ENCODE measurements around the gene ATF6. TPM values are rescaled to one million over a fixed set of nuclear protein-coding genes. Genes with fewer than 3 reads are reported as not detected.

The ATF6 gene
- total RNA-seq, 2 donors from 2014 or later: 14.4 to 19.8 TPM

DNA sequence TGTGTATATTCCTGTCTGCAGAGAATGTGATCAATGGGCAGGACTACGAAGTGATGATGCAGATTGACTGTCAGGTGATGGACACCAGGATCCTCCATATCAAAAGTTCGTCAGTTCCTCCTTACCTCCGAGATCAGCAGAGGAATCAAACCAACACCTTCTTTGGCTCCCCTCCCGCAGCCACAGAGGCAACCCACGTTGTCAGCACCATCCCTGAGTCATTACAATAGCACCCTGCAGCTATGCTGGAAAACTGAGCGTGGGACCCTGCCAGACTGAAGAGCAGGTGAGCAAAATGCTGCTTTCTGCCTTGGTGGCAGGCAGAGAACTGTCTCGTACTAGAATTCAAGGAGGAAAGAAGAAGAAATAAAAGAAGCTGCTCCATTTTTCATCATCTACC lies 192.3 kb downstream of the ATF6 start:
- TF ChIP-seq, protein P1, sequence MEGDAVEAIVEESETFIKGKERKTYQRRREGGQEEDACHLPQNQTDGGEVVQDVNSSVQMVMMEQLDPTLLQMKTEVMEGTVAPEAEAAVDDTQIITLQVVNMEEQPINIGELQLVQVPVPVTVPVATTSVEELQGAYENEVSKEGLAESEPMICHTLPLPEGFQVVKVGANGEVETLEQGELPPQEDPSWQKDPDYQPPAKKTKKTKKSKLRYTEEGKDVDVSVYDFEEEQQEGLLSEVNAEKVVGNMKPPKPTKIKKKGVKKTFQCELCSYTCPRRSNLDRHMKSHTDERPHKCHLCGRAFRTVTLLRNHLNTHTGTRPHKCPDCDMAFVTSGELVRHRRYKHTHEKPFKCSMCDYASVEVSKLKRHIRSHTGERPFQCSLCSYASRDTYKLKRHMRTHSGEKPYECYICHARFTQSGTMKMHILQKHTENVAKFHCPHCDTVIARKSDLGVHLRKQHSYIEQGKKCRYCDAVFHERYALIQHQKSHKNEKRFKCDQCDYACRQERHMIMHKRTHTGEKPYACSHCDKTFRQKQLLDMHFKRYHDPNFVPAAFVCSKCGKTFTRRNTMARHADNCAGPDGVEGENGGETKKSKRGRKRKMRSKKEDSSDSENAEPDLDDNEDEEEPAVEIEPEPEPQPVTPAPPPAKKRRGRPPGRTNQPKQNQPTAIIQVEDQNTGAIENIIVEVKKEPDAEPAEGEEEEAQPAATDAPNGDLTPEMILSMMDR (conservative IDR thresholded peaks at IDR 0.05): no peak
- Histone ChIP-seq H3K4me3 (ENCODE audit: low read length) (no peak overlapping the region), H3K36me3 (ENCODE audit: control insufficient read depth, insufficient read depth, low read length) (no peaks in the 10 kb centered on the region), H3K9me3 (ENCODE audit: control insufficient read depth, low read length) (no peaks in the 10 kb centered on the region), H3K4me1 (ENCODE audit: control insufficient read depth, insufficient read depth, low read length) (no peaks in the 10 kb centered on the region), H3K27me3 (ENCODE audit: control insufficient read depth, insufficient read depth, low read length, poor library complexity, severe bottlenecking) (no peaks in the 10 kb centered on the region), H3K9ac (ENCODE audit: extremely low read depth, low read length, poor library complexity, severe bottlenecking) (no peak overlapping the region), H3K27ac (ENCODE audit: low read depth, low read length) (no peak overlapping the region)
- Mint-ChIP-seq H3K27ac (no peak overlapping the region), H3K4me1 (peaks cover 10% of the 10 kb centered on the region), H3K9me3 (no peaks in the 10 kb centered on the region), H3K4me3 (no peak overlapping the region), H3K36me3 (ENCODE audit: low read depth) (peaks cover 6% of the 10 kb centered on the region), H3K27me3 (ENCODE audit: insufficient read depth) (no peaks in the 10 kb centered on the region)
- DNase-seq: no peak
- WGBS, 2 experiments (ENCODE audit: insufficient coverage in 1 of 2, insufficient read length in 1 of 2): 74 to 87% methylated on average over 6 to 7 of the region's 7 CpGs

DNA sequence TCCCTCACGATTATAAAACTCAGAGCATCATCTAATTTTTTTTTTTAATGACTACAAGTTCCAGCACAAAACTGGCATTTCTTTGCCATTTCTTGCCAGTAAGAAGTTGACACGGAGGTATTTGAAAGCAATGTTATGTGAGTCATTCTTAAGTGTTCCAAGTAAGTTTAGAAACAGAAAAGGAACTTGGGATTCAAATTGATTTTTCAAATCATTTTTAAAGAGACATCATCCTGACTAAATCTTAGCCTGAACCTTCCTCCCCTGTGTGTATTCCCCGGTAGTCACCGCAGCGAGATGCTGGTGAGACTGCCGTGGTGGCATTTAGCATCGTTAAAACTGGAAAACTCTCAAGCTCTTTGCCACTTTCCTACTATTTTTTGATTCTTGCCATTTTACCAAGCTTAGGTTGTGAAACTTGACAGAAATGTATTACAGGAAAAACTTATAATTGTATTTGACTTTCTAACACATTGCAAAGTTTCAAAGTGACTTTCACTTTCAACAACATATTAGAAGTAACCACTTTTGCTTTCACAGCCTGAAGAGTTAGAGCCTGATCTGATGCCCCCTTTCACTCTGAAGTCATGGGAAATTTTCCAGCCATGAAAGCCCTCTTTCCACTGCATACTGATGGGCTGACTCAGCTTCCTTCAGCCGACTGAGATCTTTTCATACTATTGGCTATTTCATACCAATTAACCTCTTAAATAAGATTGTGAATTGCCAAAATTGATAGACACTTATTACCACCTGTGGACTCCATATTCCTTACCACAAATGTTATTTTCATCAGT lies 196.2 kb downstream of the ATF6 start:
- H3K4me3 ChIP-seq (ENCODE audit: low read length): no peak overlapping the region
- TF ChIP-seq, protein P1 (conservative IDR thresholded peaks at IDR 0.05): no peak
- Mint-ChIP-seq H3K27me3 (ENCODE audit: insufficient read depth) (no peaks in the 10 kb centered on the region), H3K4me3 (no peak overlapping the region), H3K27ac (no peak overlapping the region), H3K36me3 (ENCODE audit: low read depth) (peaks cover 6% of the 10 kb centered on the region), H3K9me3 (no peaks in the 10 kb centered on the region), H3K4me1 (peaks cover 15% of the 10 kb centered on the region)
- DNase-seq: peak; percentile 35
- H3K9me3 ChIP-seq (ENCODE audit: control insufficient read depth, low read length): no peaks in the 10 kb centered on the region
- H3K27me3 ChIP-seq (ENCODE audit: control insufficient read depth, insufficient read depth, low read length, poor library complexity, severe bottlenecking): no peaks in the 10 kb centered on the region
- WGBS, 2 experiments (ENCODE audit: insufficient coverage in 1 of 2, insufficient read length in 1 of 2): 78 to 87% methylated on average over 5 to 8 of the region's 8 CpGs
- H3K36me3 ChIP-seq (ENCODE audit: control insufficient read depth, insufficient read depth, low read length): no peaks in the 10 kb centered on the region
- peak overlapping the region; percentile 47 for H3K27ac ChIP-seq (ENCODE audit: low read depth, low read length)
- no peak overlapping the region for H3K9ac ChIP-seq (ENCODE audit: extremely low read depth, low read length, poor library complexity, severe bottlenecking)
- H3K4me1 ChIP-seq (ENCODE audit: control insufficient read depth, insufficient read depth, low read length): no peaks in the 10 kb centered on the region

- no peak overlapping the region for H3K4me3 Mint-ChIP-seq
Observed at GRCh38 chr1:161966067-161966466, 199.9 kb downstream of the ATF6 start.

More at GRCh38 chr1:161966067-161966466, 199.9 kb downstream of the ATF6 start:
- TF ChIP-seq, protein P1 (conservative IDR thresholded peaks at IDR 0.05): no peak
- no peak overlapping the region for H3K4me3 ChIP-seq (ENCODE audit: low read length)
- H3K9me3 Mint-ChIP-seq: no peaks in the 10 kb centered on the region
- no peaks in the 10 kb centered on the region for H3K9me3 ChIP-seq (ENCODE audit: control insufficient read depth, low read length)
- peak; percentile 26 for DNase-seq
- no peaks in the 10 kb centered on the region for H3K4me1 ChIP-seq (ENCODE audit: control insufficient read depth, insufficient read depth, low read length)
- no peaks in the 10 kb centered on the region for H3K36me3 Mint-ChIP-seq (ENCODE audit: low read depth)
- H3K4me1 Mint-ChIP-seq: peaks cover 5% of the 10 kb centered on the region
- WGBS, 2 experiments (ENCODE audit: insufficient coverage in 1 of 2, insufficient read length in 1 of 2): 71 to 80% methylated on average over 3 to 4 of the region's 4 CpGs
- H3K27ac ChIP-seq (ENCODE audit: low read depth, low read length): no peak overlapping the region
- H3K27me3 ChIP-seq (ENCODE audit: control insufficient read depth, insufficient read depth, low read length, poor library complexity, severe bottlenecking): no peaks in the 10 kb centered on the region
- no peaks in the 10 kb centered on the region for H3K36me3 ChIP-seq (ENCODE audit: control insufficient read depth, insufficient read depth, low read length)
- H3K27ac Mint-ChIP-seq: no peak overlapping the region
- no peak overlapping the region for H3K9ac ChIP-seq (ENCODE audit: extremely low read depth, low read length, poor library complexity, severe bottlenecking)
- H3K27me3 Mint-ChIP-seq (ENCODE audit: insufficient read depth): no peaks in the 10 kb centered on the region
